Heart left ventricle (tissue), 13 donors: Measurements from ENCODE around the gene CKLF.

Experiments
- CTCF ChIP-seq, 12 donors: fragments of 200-600 bp; sonication (generic) in 4 of 12; IDR thresholded peaks; one replicate each; pipeline versions ENCODE4 v1.5.0 to v1.8.0; 2018 to 2022; ENCODE audit warnings: antibody characterized with exemption in 12 of 12, mild to moderate bottlenecking in 5 of 12
- POLR2A ChIP-seq, 2 donors: fragments of 450-650 bp; IDR thresholded peaks; one replicate each; pipeline ENCODE4 v1.6.1; 2017; ENCODE audit warnings: antibody characterized with exemption in 2 of 2, mild to moderate bottlenecking in 2 of 2, moderate library complexity in 2 of 2
- donor health status: ischemic (EF 13 %, LVEDD 7.1; RV severe dilation, severe dysfunction).
- donor health status: DM: no; HTN: yes; CAD: no.
- donor health status: DM: no; HTN: no; CAD: no.
- donor health status: ischemic (EF 25% LVEDD 6.9; RV normal size, moderate dysfunction).
- donor health status: ischemic (EF 25% LVEDD 5.7; RV mildly dilated, moderate dysfunction).
- donor health status: ischemic (EF 35%, LVEDD 5.7; RV mildly dilated, moderate dysfunction).
- donor health status: nonischemic (EF 11% LVEDD 7.7; RV severe dilation, severe dysfunction).
- donor health status: DM: yes; HTN: yes; CAD: no.
- donor health status: PGD.
- donor health status: ischemic (EF 29% LVEDD 5.4; RV normal size, mild dysfunction).
- donor health status: nonischemic (EF 23%, LVEDD 6.1; RV moderate dilation, normal function).

- TF ChIP-seq POLR2A (IDR thresholded peaks at IDR 0.05) = no peak
- TF ChIP-seq CTCF (IDR thresholded peaks at IDR 0.05) = no peak
Observed at GRCh38 chr16:66605979-66606751, 53.8 kb downstream of the CKLF start.
